H9 (cell line): ENCODE measurements around the gene NAB2. TPM values are rescaled to one million over a fixed set of nuclear protein-coding genes. Genes with fewer than 3 reads are reported as not detected.

Experiments
- DNase-seq: peaks from one replicate; pipeline ENCODE4 v3.0.0-alpha.2; 2017
- H2AFZ ChIP-seq: one replicate; pipeline ENCODE4 v1.6.1; 2013; ENCODE audit warnings: mild to moderate bottlenecking, low read length, control low read depth, moderate library complexity
- H2AK5ac ChIP-seq: 2 replicates; pipeline ENCODE4 v1.6.1; 2013; ENCODE audit warnings: low read length, control low read depth, mixed read lengths; ENCODE audit not compliant: insufficient read length
- H2BK120ac ChIP-seq: one replicate; pipeline ENCODE4 v1.6.1; 2013; ENCODE audit warnings: low read depth, mild to moderate bottlenecking, low read length, control low read depth, inconsistent platforms; ENCODE audit not compliant: poor library complexity, severe bottlenecking
- H2BK12ac ChIP-seq: 2 replicates; pipeline ENCODE4 v1.6.1; 2013; ENCODE audit warnings: low read length, control low read depth, mixed read lengths, low read depth; ENCODE audit not compliant: insufficient read length
- H2BK15ac ChIP-seq: 2 replicates; pipeline ENCODE4 v1.6.1; 2013; ENCODE audit warnings: low read depth, low read length, control low read depth
- H2BK20ac ChIP-seq: one replicate; pipeline ENCODE4 v1.6.1; 2013; ENCODE audit warnings: low read depth, mild to moderate bottlenecking, low read length, control low read depth, inconsistent platforms; ENCODE audit not compliant: poor library complexity, severe bottlenecking
- H2BK5ac ChIP-seq: 2 replicates; pipeline ENCODE4 v1.6.1; 2013; ENCODE audit warnings: low read length, control low read depth, mixed read lengths; ENCODE audit not compliant: insufficient read length
- H3K14ac ChIP-seq: 2 replicates; pipeline ENCODE4 v1.6.1; 2013; ENCODE audit warnings: low read length, control low read depth; ENCODE audit not compliant: insufficient read depth
- H3K18ac ChIP-seq: 2 replicates; pipeline ENCODE4 v1.6.1; 2013; ENCODE audit warnings: low read depth, mild to moderate bottlenecking, mixed read lengths, low read length, control low read depth; ENCODE audit not compliant: insufficient read length
- H3K23ac ChIP-seq: 2 replicates; pipeline ENCODE4 v1.6.1; 2013; ENCODE audit warnings: low read length, control low read depth, mixed read lengths, low read depth; ENCODE audit not compliant: insufficient read length
- H3K23me2 ChIP-seq: 2 replicates; pipeline ENCODE4 v1.6.1; 2013; ENCODE audit warnings: low read depth, mild to moderate bottlenecking, mixed read lengths, low read length, control low read depth; ENCODE audit not compliant: insufficient read length, poor library complexity, severe bottlenecking
- H3K27ac ChIP-seq: 2 replicates; pipeline ENCODE4 v1.5.1; 2013; ENCODE audit warnings: low read length, control low read depth, mixed read lengths, low read depth; ENCODE audit not compliant: insufficient read length
- H3K27me3 ChIP-seq: 2 replicates; pipeline ENCODE4 v1.6.1; 2013; ENCODE audit warnings: low read length, control low read depth, inconsistent platforms; ENCODE audit not compliant: insufficient read depth
- H3K4ac ChIP-seq: 2 replicates; pipeline ENCODE4 v1.6.1; 2013; ENCODE audit warnings: low read depth, mild to moderate bottlenecking, control low read depth, inconsistent platforms, low read length, moderate library complexity
- H3K4me1 ChIP-seq: 2 replicates; pipeline ENCODE4 v1.6.1; 2013; ENCODE audit warnings: low read length, control low read depth, inconsistent platforms; ENCODE audit not compliant: insufficient read depth
- H3K4me2 ChIP-seq: 2 replicates; pipeline ENCODE4 v1.6.1; 2013; ENCODE audit warnings: low read length, control low read depth, mixed read lengths; ENCODE audit not compliant: insufficient read length, insufficient read depth
- H3K56ac ChIP-seq: 2 replicates; pipeline ENCODE4 v1.6.1; 2013; ENCODE audit warnings: low read depth, mild to moderate bottlenecking, mixed read lengths, low read length, control low read depth; ENCODE audit not compliant: insufficient read length
- H3K79me1 ChIP-seq: 2 replicates; pipeline ENCODE4 v1.6.1; 2013; ENCODE audit warnings: low read depth, mild to moderate bottlenecking, moderate library complexity, low read length, control low read depth, inconsistent platforms; ENCODE audit not compliant: insufficient read depth, poor library complexity, severe bottlenecking
- H3K79me2 ChIP-seq: 2 replicates; pipeline ENCODE4 v1.6.1; 2013; ENCODE audit warnings: low read length, control low read depth, inconsistent platforms; ENCODE audit not compliant: insufficient read depth
- H3K9ac ChIP-seq: 2 replicates; pipeline ENCODE4 v1.6.1; 2013; ENCODE audit warnings: low read length, control low read depth, mixed read lengths; ENCODE audit not compliant: insufficient read length; ENCODE audit errors: extremely low read depth
- H3K9me3 ChIP-seq: one replicate; pipeline ENCODE4 v1.6.1; 2013; ENCODE audit warnings: low read depth, low read length, inconsistent platforms; ENCODE audit not compliant: control insufficient read depth
- H3T11ph ChIP-seq: one replicate; pipeline ENCODE4 v1.6.1; 2013; ENCODE audit warnings: mild to moderate bottlenecking, low read length, control low read depth, inconsistent platforms
- H4K20me1 ChIP-seq: one replicate; pipeline ENCODE4 v1.6.1; 2013; ENCODE audit not compliant: control insufficient read depth, insufficient read length, insufficient read depth
- H4K5ac ChIP-seq: 2 replicates; pipeline ENCODE4 v1.6.1; 2013; ENCODE audit warnings: low read depth, mild to moderate bottlenecking, mixed read lengths, low read length, control low read depth; ENCODE audit not compliant: insufficient read length
- H4K8ac ChIP-seq: replicated peaks from 2 replicates; pipeline ENCODE4 v1.6.1; 2013; ENCODE audit warnings: low read length, control low read depth, mixed read lengths, low read depth; ENCODE audit not compliant: insufficient read length
- H4K91ac ChIP-seq: 2 replicates; pipeline ENCODE4 v1.6.1; 2013; ENCODE audit warnings: low read depth, mild to moderate bottlenecking, moderate library complexity, mixed read lengths, low read length, control low read depth; ENCODE audit not compliant: insufficient read length
- H3K27ac Mint-ChIP-seq, 3 experiments: 2 replicates in 2 of 3; 3 replicates in 1 of 3; pipeline ENCODE4 v1.8.0; 2020 to 2021; ENCODE audit warnings: mixed read lengths in 3 of 3, mild to moderate bottlenecking in 1 of 3, moderate library complexity in 1 of 3
- H3K27me3 Mint-ChIP-seq: 2 replicates; pipeline ENCODE4 v1.8.0; 2021; ENCODE audit warnings: low read depth, mild to moderate bottlenecking, moderate library complexity, mixed read lengths
- H3K36me3 Mint-ChIP-seq, 3 experiments: 2 replicates in 2 of 3; 3 replicates in 1 of 3; pipeline ENCODE4 v1.8.0; 2020 to 2021; ENCODE audit warnings: low read depth in 3 of 3, mixed read lengths in 3 of 3; ENCODE audit not compliant: insufficient read depth in 1 of 3
- H3K4me1 Mint-ChIP-seq, 2 experiments: 2 replicates each; pipeline ENCODE4 v1.8.0; 2020; ENCODE audit warnings: mixed read lengths in 2 of 2
- H3K4me3 Mint-ChIP-seq, 2 experiments: 2 replicates in 1 of 2; 3 replicates in 1 of 2; pipeline ENCODE4 v1.8.0; 2020 to 2021; ENCODE audit warnings: mild to moderate bottlenecking in 2 of 2, mixed read lengths in 2 of 2, moderate library complexity in 1 of 2
- H3K9me3 Mint-ChIP-seq, 2 experiments: 2 replicates in 1 of 2; 3 replicates in 1 of 2; pipeline ENCODE4 v1.8.0; 2020; ENCODE audit warnings: mild to moderate bottlenecking in 2 of 2, mixed read lengths in 2 of 2, moderate library complexity in 1 of 2
- WGBS: extraction: QIAGEN DNeasy Blood & Tissue Kit; methylation state at CpG from one replicate; pipeline ENCODE4 v1.1.7; 2013; ENCODE audit warnings: missing lambda C conversion rate, low lambda C conversion rate, mixed read lengths; ENCODE audit not compliant: insufficient read length; ENCODE audit errors: extremely low coverage; 5-methylcytosine and 5-hydroxymethylcytosine counted together
- total RNA-seq: library from RNA; stranded (reverse); gene quantifications from 2 replicates; pipeline ENCODE4 v1.2.1, GENCODE V29; 2021
- TF ChIP-seq, protein P1 (sequence below): fragments of 200-600 bp; sonication (generic); conservative IDR thresholded peaks from 3 replicates; pipeline ENCODE4 v1.8.0; 2021; ENCODE audit warnings: antibody characterized with exemption, mild to moderate bottlenecking

NAB2 gene
- total RNA-seq, 1 experiment from 2014 or later = 67.8 TPM

- Histone ChIP-seq H3K56ac (no peak overlapping the region), H3K9me3 (no peaks in the 10 kb centered on the region), H3K79me1 (no peaks in the 10 kb centered on the region), H4K20me1 (no peaks in the 10 kb centered on the region), H3K4me2 (no peak overlapping the region), H2BK12ac (no peak overlapping the region), H3K14ac (no peak overlapping the region), H4K8ac (no peak overlapping the region), H4K91ac (no peak overlapping the region), H3K18ac (no peak overlapping the region), H2BK20ac (no peak overlapping the region), H2AFZ (no peak overlapping the region), H3K9ac (no peak overlapping the region), H4K5ac (no peak overlapping the region), H3T11ph (no peak overlapping the region), H2AK5ac (no peak overlapping the region), H3K79me2 (no peaks in the 10 kb centered on the region), H3K27ac (no peak overlapping the region), H3K27me3 (no peaks in the 10 kb centered on the region), H3K4ac (no peak overlapping the region), H2BK120ac (no peak overlapping the region), H3K23ac (no peak overlapping the region), H2BK5ac (no peak overlapping the region), H3K23me2 (no peaks in the 10 kb centered on the region), H3K4me1 (no peaks in the 10 kb centered on the region), H2BK15ac (no peak overlapping the region)
- DNase-seq = no peak
- TF ChIP-seq, protein P1, sequence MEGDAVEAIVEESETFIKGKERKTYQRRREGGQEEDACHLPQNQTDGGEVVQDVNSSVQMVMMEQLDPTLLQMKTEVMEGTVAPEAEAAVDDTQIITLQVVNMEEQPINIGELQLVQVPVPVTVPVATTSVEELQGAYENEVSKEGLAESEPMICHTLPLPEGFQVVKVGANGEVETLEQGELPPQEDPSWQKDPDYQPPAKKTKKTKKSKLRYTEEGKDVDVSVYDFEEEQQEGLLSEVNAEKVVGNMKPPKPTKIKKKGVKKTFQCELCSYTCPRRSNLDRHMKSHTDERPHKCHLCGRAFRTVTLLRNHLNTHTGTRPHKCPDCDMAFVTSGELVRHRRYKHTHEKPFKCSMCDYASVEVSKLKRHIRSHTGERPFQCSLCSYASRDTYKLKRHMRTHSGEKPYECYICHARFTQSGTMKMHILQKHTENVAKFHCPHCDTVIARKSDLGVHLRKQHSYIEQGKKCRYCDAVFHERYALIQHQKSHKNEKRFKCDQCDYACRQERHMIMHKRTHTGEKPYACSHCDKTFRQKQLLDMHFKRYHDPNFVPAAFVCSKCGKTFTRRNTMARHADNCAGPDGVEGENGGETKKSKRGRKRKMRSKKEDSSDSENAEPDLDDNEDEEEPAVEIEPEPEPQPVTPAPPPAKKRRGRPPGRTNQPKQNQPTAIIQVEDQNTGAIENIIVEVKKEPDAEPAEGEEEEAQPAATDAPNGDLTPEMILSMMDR = no peak
- Mint-ChIP-seq H3K9me3 (no peaks in the 10 kb centered on the region), H3K36me3 (peaks cover 36 to 98% (median 96%) of the 10 kb centered on the region in 3 experiments; a peak in 6 of 7 replicates), H3K4me1 (peaks cover 12 to 23% of the 10 kb centered on the region in 2 experiments), H3K4me3 (no peak overlapping the region), H3K27me3 (no peaks in the 10 kb centered on the region), H3K27ac (no peak overlapping the region)
- WGBS = no CpG with 5 or more reads among the region's 4 CpGs
Observed at GRCh38 chr12:57143454-57143853, 54.5 kb downstream of the NAB2 start.

Other genes starting within 250 kb of the NAB2 start
- gene SDR9C7, start 154.7 kb upstream of the NAB2 start, total RNA-seq = not detected in 2 replicates
- 0.31 and 0.39 TPM in 2 replicates for gene RDH16, start 131.5 kb upstream of the NAB2 start, total RNA-seq
- gene ZBTB39, start 82.6 kb upstream of the NAB2 start, total RNA-seq = 30.3 and 31.2 TPM in 2 replicates
- 4.4 and 6.2 TPM in 2 replicates for gene TAC3, start 72.6 kb upstream of the NAB2 start, total RNA-seq
- gene MYO1A, start 39.0 kb upstream of the NAB2 start, total RNA-seq = 0.26 TPM in 1 of 2 replicates, not detected in the other
- 50.1 and 53.0 TPM in 2 replicates for gene NEMP1, start 10.3 kb upstream of the NAB2 start, total RNA-seq
- 42.9 and 44.4 TPM in 2 replicates for gene STAT6, start 22.2 kb downstream of the NAB2 start, total RNA-seq
- gene LRP1, start 39.4 kb downstream of the NAB2 start, total RNA-seq = 98.4 and 115 TPM in 2 replicates
- not detected in 2 replicates for gene LRP1-AS, start 58.5 kb downstream of the NAB2 start, total RNA-seq
- 2.1 and 2.8 TPM in 2 replicates for gene NXPH4, start 127.7 kb downstream of the NAB2 start, total RNA-seq
- 257 and 260 TPM in 2 replicates for gene SHMT2, start 140.6 kb downstream of the NAB2 start, total RNA-seq
- gene STAC3, start 162.1 kb downstream of the NAB2 start, total RNA-seq = 2.0 and 2.8 TPM in 2 replicates